Lower leg skin (tissue), 4 donors: ENCODE data around the gene IRX4. TPM values are rescaled to one million over a fixed set of nuclear protein-coding genes. Genes with fewer than 3 reads are reported as not detected.

Experiments used
- DNase-seq, 2 donors: peaks; one replicate each; pipeline ENCODE4 v3.0.0-alpha.2; 2019; ENCODE audit warnings: low spot score in 2 of 2
- H3K4me3 ChIP-seq: fragments of 200-600 bp; sonication (generic); 2 replicates; pipeline ENCODE4 v1.5.1; 2017; ENCODE audit warnings: mild to moderate bottlenecking, low read depth; ENCODE audit not compliant: poor library complexity, severe bottlenecking
- POLR2A ChIP-seq, 2 donors: fragments of 450-650 bp; IDR thresholded peaks; one replicate each; pipeline ENCODE4 v1.6.1; 2016 to 2017; ENCODE audit warnings: antibody characterized with exemption in 2 of 2, mild to moderate bottlenecking in 1 of 2, moderate library complexity in 1 of 2
- WGBS, 2 donors: methylation state at CpG; one replicate each; pipeline ENCODE4 v1.1.5; 2018; 5-methylcytosine and 5-hydroxymethylcytosine counted together
- intact Hi-C: fragments of 100-400 bp; cut with DNase I; formaldehyde crosslinking; loops from one replicate; pipeline ENCODE4 v1.15.0; 2023; ENCODE audit warnings: low total_unique reads
- total RNA-seq, 4 donors: library from RNA; depleted of rRNA; stranded (reverse); fragments of >200 nt; gene quantifications; one replicate each; pipeline ENCODE4 v1.1.0, GENCODE V29; 2016
- TF ChIP-seq, protein P1 (sequence below), 3 donors: fragments of 450-650 bp; IDR thresholded peaks; one replicate each; pipeline ENCODE4 v1.5.1; 2016; ENCODE audit warnings: antibody characterized with exemption in 3 of 3, mild to moderate bottlenecking in 3 of 3, moderate library complexity in 2 of 3

The IRX4 gene
- total RNA-seq, 4 donors from 2014 or later = 32.5 to 58.3 (median 48.5) TPM

DNA sequence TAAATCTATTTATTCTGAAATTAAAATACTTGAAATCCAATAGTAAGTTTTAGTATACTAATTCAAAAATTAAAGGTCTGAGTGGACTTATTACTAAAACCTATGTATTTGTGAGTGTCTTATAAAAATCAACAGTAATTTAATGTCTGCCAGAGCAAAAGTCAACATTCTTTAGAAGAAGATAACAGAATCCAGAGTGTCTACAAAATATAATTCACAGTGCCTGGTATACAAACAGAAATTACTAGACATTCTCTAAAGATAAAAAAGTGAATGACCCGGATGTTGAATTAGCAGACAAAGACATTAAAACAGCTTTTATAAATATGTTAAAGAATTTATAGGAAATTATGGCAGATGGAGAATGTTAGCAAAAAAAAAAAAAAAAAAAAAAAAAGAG lies 22.4 kb upstream of the IRX4 start:
- intact Hi-C loops = no loop called here
- no peak overlapping the region for H3K4me3 ChIP-seq
- 88 to 92% methylated on average over 1 of the region's 1 CpG for WGBS, 2 donors
- TF ChIP-seq, protein P1, sequence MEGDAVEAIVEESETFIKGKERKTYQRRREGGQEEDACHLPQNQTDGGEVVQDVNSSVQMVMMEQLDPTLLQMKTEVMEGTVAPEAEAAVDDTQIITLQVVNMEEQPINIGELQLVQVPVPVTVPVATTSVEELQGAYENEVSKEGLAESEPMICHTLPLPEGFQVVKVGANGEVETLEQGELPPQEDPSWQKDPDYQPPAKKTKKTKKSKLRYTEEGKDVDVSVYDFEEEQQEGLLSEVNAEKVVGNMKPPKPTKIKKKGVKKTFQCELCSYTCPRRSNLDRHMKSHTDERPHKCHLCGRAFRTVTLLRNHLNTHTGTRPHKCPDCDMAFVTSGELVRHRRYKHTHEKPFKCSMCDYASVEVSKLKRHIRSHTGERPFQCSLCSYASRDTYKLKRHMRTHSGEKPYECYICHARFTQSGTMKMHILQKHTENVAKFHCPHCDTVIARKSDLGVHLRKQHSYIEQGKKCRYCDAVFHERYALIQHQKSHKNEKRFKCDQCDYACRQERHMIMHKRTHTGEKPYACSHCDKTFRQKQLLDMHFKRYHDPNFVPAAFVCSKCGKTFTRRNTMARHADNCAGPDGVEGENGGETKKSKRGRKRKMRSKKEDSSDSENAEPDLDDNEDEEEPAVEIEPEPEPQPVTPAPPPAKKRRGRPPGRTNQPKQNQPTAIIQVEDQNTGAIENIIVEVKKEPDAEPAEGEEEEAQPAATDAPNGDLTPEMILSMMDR (IDR thresholded peaks at IDR 0.05) = no peak
- no peak for TF ChIP-seq POLR2A (IDR thresholded peaks at IDR 0.05)
- DNase-seq = no peak

GRCh38 chr5:1901983-1902382 lies 19.3 kb upstream of the IRX4 start:
- no peak overlapping the region for H3K4me3 ChIP-seq
- intact Hi-C loops = no loop called here
- TF ChIP-seq, protein P1 (IDR thresholded peaks at IDR 0.05) = no peak
- no peak for TF ChIP-seq POLR2A (IDR thresholded peaks at IDR 0.05)
- WGBS, 2 donors = 70 to 81% methylated on average over 5 of the region's 5 CpGs
- no peak for DNase-seq

DNA sequence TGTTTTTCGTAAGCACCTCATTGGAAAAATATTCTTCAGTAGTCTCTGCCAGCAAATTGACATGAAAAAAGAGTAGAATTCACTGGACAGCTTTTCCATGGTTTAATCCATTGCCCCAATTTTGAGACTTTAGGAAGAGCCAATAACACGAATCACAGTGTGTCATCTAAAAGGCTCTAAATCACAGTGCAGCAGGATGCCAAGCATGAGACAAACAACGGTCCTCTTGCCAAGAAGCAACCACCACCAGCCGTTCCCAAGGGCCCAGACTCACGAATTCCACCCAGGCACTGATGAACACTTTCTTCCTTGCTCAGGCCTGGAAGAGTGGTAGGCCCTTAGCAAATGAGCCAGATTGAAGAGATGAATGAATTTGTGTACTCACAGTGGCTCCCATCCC lies 18.3 kb upstream of the IRX4 start:
- 18% methylated on average over 5 of the region's 5 CpGs for WGBS, 2 donors
- DNase-seq = no peak
- no peak overlapping the region for H3K4me3 ChIP-seq
- TF ChIP-seq, protein P1 (IDR thresholded peaks at IDR 0.05) = no peak
- no peak for TF ChIP-seq POLR2A (IDR thresholded peaks at IDR 0.05)
- intact Hi-C loops = no loop called here

DNA sequence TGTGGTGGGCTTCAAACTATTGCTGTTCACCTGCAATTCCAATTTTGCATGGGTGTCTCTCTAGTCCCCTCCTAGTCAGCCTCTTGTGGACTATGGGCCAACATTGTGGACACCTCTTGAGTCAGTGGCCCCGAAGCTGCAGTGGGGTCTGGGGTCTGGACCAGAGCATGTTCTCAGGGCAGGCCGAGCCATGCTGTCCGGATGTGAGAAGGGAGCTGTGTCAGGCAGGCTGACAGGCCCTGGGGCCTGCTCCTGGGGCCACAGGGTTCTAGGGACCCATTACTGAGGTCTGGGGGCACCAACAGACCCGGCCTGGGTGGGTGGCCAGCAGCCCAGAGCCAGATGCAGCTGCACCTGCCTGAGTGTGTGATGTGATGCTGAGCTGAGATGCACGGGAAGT lies 16.5 kb upstream of the IRX4 start:
- H3K4me3 ChIP-seq = no peak overlapping the region
- DNase-seq = no peak
- 83 to 88% methylated on average over 4 to 5 of the region's 5 CpGs for WGBS, 2 donors
- intact Hi-C loops = loop anchor here (5.0 kb wide), 1 partner anchor 1163 kb away; no protein-coding TSS in a partner anchor
- no peak for TF ChIP-seq POLR2A (IDR thresholded peaks at IDR 0.05)
- TF ChIP-seq, protein P1 (IDR thresholded peaks at IDR 0.05) = no peak

GRCh38 chr5:1897816-1898450 lies 15.2 kb upstream of the IRX4 start:
- 88% methylated on average over 18 of the region's 18 CpGs for WGBS, 2 donors
- no peak for DNase-seq
- intact Hi-C loops = loop anchor here (5.0 kb wide), 1 partner anchor 1164 kb away; no protein-coding TSS in a partner anchor
- no peak overlapping the region for H3K4me3 ChIP-seq
- no peak for TF ChIP-seq POLR2A (IDR thresholded peaks at IDR 0.05)
- TF ChIP-seq, protein P1 (IDR thresholded peaks at IDR 0.05) = no peak

- 79 to 87% methylated on average over 11 of the region's 11 CpGs for WGBS, 2 donors
- TF ChIP-seq, protein P1 (IDR thresholded peaks at IDR 0.05) = no peak
- no peak for TF ChIP-seq POLR2A (IDR thresholded peaks at IDR 0.05)
- DNase-seq = no peak
- H3K4me3 ChIP-seq = no peak overlapping the region
- intact Hi-C loops = loop anchor here (5.0 kb wide), 1 partner anchor 1165 kb away; no protein-coding TSS in a partner anchor
Measured at GRCh38 chr5:1897386-1897785, 14.7 kb upstream of the IRX4 start.
